ENCODE results near the gene MOGAT3.

MOGAT3 gene

GRCh38 chr7:101174322-101174854 lies 26.4 kb downstream of the MOGAT3 start:
- Histone ChIP-seq H3K9ac (ENCODE audit: low read length) (no peak overlapping the region), H3F3A (ENCODE audit: insufficient read depth, low read length) (no peaks in the 10 kb centered on the region), H4K20me1 (ENCODE audit: insufficient read depth, low read length) (no peaks in the 10 kb centered on the region), H3K27ac (ENCODE audit: low read depth, low read length, poor library complexity, severe bottlenecking) (no peak overlapping the region), H2AFZ (ENCODE audit: low read length) (no peak overlapping the region), H3K27me3 (ENCODE audit: insufficient read depth, low read length) (peaks cover 20% of the 10 kb centered on the region), H3K9me2 (ENCODE audit: low read depth, low read length) (no peaks in the 10 kb centered on the region), H3K4me3 (ENCODE audit: low read depth, low read length, poor library complexity, severe bottlenecking) (no peak overlapping the region), H3K4me1 (ENCODE audit: insufficient read depth, low read length, severe bottlenecking) (no peaks in the 10 kb centered on the region), H3K36me3 (ENCODE audit: insufficient read depth, low read length) (no peaks in the 10 kb centered on the region), H3K9me3 (ENCODE audit: low read length) (no peaks in the 10 kb centered on the region), H3K4me2 (ENCODE audit: low read length) (no peak overlapping the region), H3K79me2 (ENCODE audit: insufficient read depth, low read length) (no peaks in the 10 kb centered on the region)
- TF ChIP-seq EZH2 (IDR thresholded peaks at IDR 0.05; ENCODE audit: borderline replicate concordance, low read length) (no peak), CTCF (IDR thresholded peaks at IDR 0.05; ENCODE audit: low read length) (no peak)

DNA sequence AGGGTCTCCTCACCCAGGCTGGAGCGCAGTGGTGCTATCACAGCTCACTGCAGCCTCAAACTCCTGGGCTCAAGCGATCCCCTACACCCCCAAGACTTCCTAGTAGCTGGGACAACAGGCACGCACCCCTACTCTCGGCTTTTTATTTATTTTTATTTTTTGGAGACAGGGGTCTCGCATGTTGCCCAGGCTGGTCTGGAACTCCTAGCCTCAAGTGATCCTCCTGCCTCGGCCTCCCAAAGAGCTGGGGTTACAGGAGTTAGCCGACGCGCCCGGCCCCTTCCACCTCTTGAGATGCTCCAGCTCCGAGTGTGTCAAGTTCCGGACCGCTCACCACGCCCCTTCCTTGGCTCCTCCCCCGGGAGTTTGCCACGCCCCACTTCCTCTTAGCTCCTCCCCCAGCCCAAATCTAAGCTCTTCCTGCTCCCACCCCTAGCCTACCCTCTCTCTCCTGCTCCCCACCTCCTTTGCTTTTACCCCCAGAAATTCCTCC lies 27.0 kb downstream of the MOGAT3 start:
- H3K4me2 ChIP-seq (ENCODE audit: low read length), result no peak overlapping the region
- no peaks in the 10 kb centered on the region for H3K79me2 ChIP-seq (ENCODE audit: insufficient read depth, low read length)
- H3K9ac ChIP-seq (ENCODE audit: low read length), result no peak overlapping the region
- no peaks in the 10 kb centered on the region for H3F3A ChIP-seq (ENCODE audit: insufficient read depth, low read length)
- no peaks in the 10 kb centered on the region for H3K9me2 ChIP-seq (ENCODE audit: low read depth, low read length)
- H3K9me3 ChIP-seq (ENCODE audit: low read length), result no peaks in the 10 kb centered on the region
- no peak overlapping the region for H3K27ac ChIP-seq (ENCODE audit: low read depth, low read length, poor library complexity, severe bottlenecking)
- H3K36me3 ChIP-seq (ENCODE audit: insufficient read depth, low read length), result no peaks in the 10 kb centered on the region
- H3K27me3 ChIP-seq (ENCODE audit: insufficient read depth, low read length), result peaks cover 20% of the 10 kb centered on the region
- no peaks in the 10 kb centered on the region for H4K20me1 ChIP-seq (ENCODE audit: insufficient read depth, low read length)
- TF ChIP-seq CTCF (IDR thresholded peaks at IDR 0.05; ENCODE audit: low read length) (no peak), EZH2 (IDR thresholded peaks at IDR 0.05; ENCODE audit: borderline replicate concordance, low read length) (no peak)
- no peaks in the 10 kb centered on the region for H3K4me1 ChIP-seq (ENCODE audit: insufficient read depth, low read length, severe bottlenecking)
- no peak overlapping the region for H3K4me3 ChIP-seq (ENCODE audit: low read depth, low read length, poor library complexity, severe bottlenecking)
- H2AFZ ChIP-seq (ENCODE audit: low read length), result no peak overlapping the region

GRCh38 chr7:101172854-101173751 lies 27.7 kb downstream of the MOGAT3 start:
- Histone ChIP-seq H3F3A (ENCODE audit: insufficient read depth, low read length) (no peaks in the 10 kb centered on the region), H3K27me3 (ENCODE audit: insufficient read depth, low read length) (peaks cover 18% of the 10 kb centered on the region), H3K9me2 (ENCODE audit: low read depth, low read length) (no peaks in the 10 kb centered on the region), H4K20me1 (ENCODE audit: insufficient read depth, low read length) (no peaks in the 10 kb centered on the region), H3K4me3 (ENCODE audit: low read depth, low read length, poor library complexity, severe bottlenecking) (no peak overlapping the region), H3K36me3 (ENCODE audit: insufficient read depth, low read length) (no peaks in the 10 kb centered on the region), H3K27ac (ENCODE audit: low read depth, low read length, poor library complexity, severe bottlenecking) (no peak overlapping the region), H3K9ac (ENCODE audit: low read length) (no peak overlapping the region), H3K4me2 (ENCODE audit: low read length) (no peak overlapping the region), H3K79me2 (ENCODE audit: insufficient read depth, low read length) (no peaks in the 10 kb centered on the region), H3K4me1 (ENCODE audit: insufficient read depth, low read length, severe bottlenecking) (no peaks in the 10 kb centered on the region), H3K9me3 (ENCODE audit: low read length) (no peaks in the 10 kb centered on the region), H2AFZ (ENCODE audit: low read length) (no peak overlapping the region)
- TF ChIP-seq CTCF (IDR thresholded peaks at IDR 0.05; ENCODE audit: low read length) (no peak), EZH2 (IDR thresholded peaks at IDR 0.05; ENCODE audit: borderline replicate concordance, low read length) (no peak)

Measured in OCI-LY1 (cell line).